Calu3 (cell line): ENCODE data around the gene NID2. TPM values are rescaled to one million over a fixed set of nuclear protein-coding genes. Genes with fewer than 3 reads are reported as not detected.

ENCODE experiments used
- BruUV-seq: library from RNA; stranded (reverse); fragments of 400-500 nt; replicated peaks from 2 replicates; lab custom pipeline; 2021; lab: Mats Ljungman, UMichigan
- CTCF ChIA-PET: fragments of 300-600 bp; sonication (Branson Sonifier 250); formaldehyde crosslinking; loops from one replicate; lab custom pipeline; 2022; ENCODE audit warnings: antibody characterized with exemption; lab: Charles Lee
- DNase-seq: peaks from one replicate; pipeline ENCODE4 v3.0.0; 2022
- H3K27ac Mint-ChIP-seq: one replicate; pipeline ENCODE4 v1.8.0; 2022; ENCODE audit warnings: mixed read lengths; ENCODE audit not compliant: unreplicated experiment
- H3K27me3 Mint-ChIP-seq: one replicate; pipeline ENCODE4 v1.8.0; 2022; ENCODE audit warnings: mixed read lengths; ENCODE audit not compliant: unreplicated experiment
- H3K36me3 Mint-ChIP-seq: one replicate; pipeline ENCODE4 v1.8.0; 2022; ENCODE audit warnings: mild to moderate bottlenecking, moderate library complexity, mixed read lengths; ENCODE audit not compliant: insufficient read depth, unreplicated experiment
- H3K4me1 Mint-ChIP-seq: one replicate; pipeline ENCODE4 v1.8.0; 2022; ENCODE audit warnings: mild to moderate bottlenecking, low read depth, mixed read lengths; ENCODE audit not compliant: unreplicated experiment
- H3K4me3 Mint-ChIP-seq: one replicate; pipeline ENCODE4 v1.8.0; 2022; ENCODE audit warnings: mild to moderate bottlenecking, low read depth, moderate library complexity, mixed read lengths; ENCODE audit not compliant: unreplicated experiment
- H3K9me3 Mint-ChIP-seq: one replicate; pipeline ENCODE4 v1.8.0; 2022; ENCODE audit warnings: low read depth, mixed read lengths; ENCODE audit not compliant: unreplicated experiment
- CTCF ChIP-seq: fragments of 200-600 bp; IDR thresholded peaks from one replicate; pipeline ENCODE4 v1.8.0; 2022; ENCODE audit warnings: antibody characterized with exemption; ENCODE audit not compliant: unreplicated experiment
- intact Hi-C: fragments of 100-400 bp; cut with micrococcal nuclease; formaldehyde crosslinking; loops from one replicate; pipeline ENCODE4 v1.10.0; 2022; ENCODE audit not compliant: unreplicated experiment
- total RNA-seq: library from RNA; stranded (reverse); gene quantifications from 2 replicates; pipeline ENCODE4 v1.2.3, GENCODE V29; 2022

Gene NID2
- total RNA-seq, 1 experiment from 2014 or later: not detected

- no peaks in the 10 kb centered on the region for H3K4me1 Mint-ChIP-seq
These were observed 34.6 kb upstream of the NID2 start for GRCh38 chr14:52103416-52103815.

GRCh38 chr14:52095794-52096193 is 26.9 kb upstream of the NID2 start:
- Mint-ChIP-seq H3K27ac (no peak overlapping the region), H3K27me3 (peaks cover 59% of the 10 kb centered on the region)

More at GRCh38 chr14:52103416-52103815, 34.6 kb upstream of the NID2 start:
- H3K9me3 Mint-ChIP-seq: no peaks in the 10 kb centered on the region
- no peak overlapping the region for H3K4me3 Mint-ChIP-seq
- DNase-seq: no peak
- intact Hi-C loops: no loop called here
- H3K27ac Mint-ChIP-seq: no peak overlapping the region
- no peak for TF ChIP-seq CTCF
- BruUV-seq: no TSS peak
- peaks cover 14% of the 10 kb centered on the region for H3K27me3 Mint-ChIP-seq
- CTCF ChIA-PET: no interaction called here
- H3K36me3 Mint-ChIP-seq: no peaks in the 10 kb centered on the region

GRCh38 chr14:52095336-52095735 is 26.5 kb upstream of the NID2 start:
- CTCF ChIA-PET: no interaction called here
- H3K36me3 Mint-ChIP-seq: no peaks in the 10 kb centered on the region
- intact Hi-C loops: no loop called here
- H3K9me3 Mint-ChIP-seq: no peaks in the 10 kb centered on the region
- H3K27me3 Mint-ChIP-seq: peaks cover 63% of the 10 kb centered on the region
- BruUV-seq: no TSS peak
- DNase-seq: no peak
- H3K4me3 Mint-ChIP-seq: no peak overlapping the region
- no peaks in the 10 kb centered on the region for H3K4me1 Mint-ChIP-seq
- H3K27ac Mint-ChIP-seq: no peak overlapping the region
- TF ChIP-seq CTCF: no peak

More at GRCh38 chr14:52095794-52096193, 26.9 kb upstream of the NID2 start:
- no TSS peak for BruUV-seq
- no peak for TF ChIP-seq CTCF
- H3K4me3 Mint-ChIP-seq: no peak overlapping the region
- H3K4me1 Mint-ChIP-seq: no peaks in the 10 kb centered on the region
- H3K9me3 Mint-ChIP-seq: no peaks in the 10 kb centered on the region
- intact Hi-C loops: no loop called here
- H3K36me3 Mint-ChIP-seq: no peaks in the 10 kb centered on the region
- DNase-seq: no peak
- CTCF ChIA-PET: no interaction called here

- H3K36me3 Mint-ChIP-seq: no peaks in the 10 kb centered on the region
- CTCF ChIA-PET: interaction anchor here (0.6 kb wide), 1 partner anchor 21 kb away, joined by 10 read pairs; no protein-coding TSS in a partner anchor
- peaks cover 70% of the 10 kb centered on the region for H3K27me3 Mint-ChIP-seq
- TF ChIP-seq CTCF: no peak
- no peaks in the 10 kb centered on the region for H3K4me1 Mint-ChIP-seq
- no peak overlapping the region for H3K27ac Mint-ChIP-seq
- no peaks in the 10 kb centered on the region for H3K9me3 Mint-ChIP-seq
- no peak for DNase-seq
- intact Hi-C loops: no loop called here
- BruUV-seq: no TSS peak
- H3K4me3 Mint-ChIP-seq: no peak overlapping the region
These were observed 25.9 kb upstream of the NID2 start for GRCh38 chr14:52094546-52095271.
